Measurements from ENCODE around the gene MAP3K1.
"Not testable (repeated sequence)": the region's sequence is repeated elsewhere in the genome, so short reads cannot be mapped to it uniquely, and the experiment has no call there.

MAP3K1 gene

GRCh38 chr5:56814963-56815657 lies at the start of gene MAP3K1:
MAP3K1 (plus strand) TSS chr5:56815549; CDS start chr5:56815574, 25 bp downstream.
- TF ChIP-seq CTCF (conservative IDR thresholded peaks at IDR 0.05) = peak; percentile 7; the same call in 1 of the 2 replicates
- H3K27ac ChIP-seq = peak within 1 kb of the TSS; percentile 90

DNA sequence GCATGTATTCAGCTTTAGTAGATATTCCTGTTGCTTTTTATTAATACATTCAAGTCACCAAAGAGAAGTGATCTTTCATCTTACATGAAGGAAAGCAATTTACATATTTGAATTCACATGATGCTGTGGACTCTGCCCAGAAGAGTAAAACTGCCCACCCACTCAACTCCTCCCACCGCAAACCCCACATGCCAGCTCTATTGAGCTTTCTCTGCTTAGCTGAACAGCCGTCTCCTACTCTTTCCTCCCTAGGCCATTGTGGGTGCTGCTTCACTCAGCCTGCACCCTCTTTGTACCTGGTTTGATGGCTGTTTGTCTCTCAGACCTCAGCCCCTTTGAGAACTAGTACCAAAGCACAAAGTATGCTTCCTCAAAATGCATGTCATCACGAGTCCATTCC lies 48.4 kb upstream of the MAP3K1 start:
- H3K27ac ChIP-seq = no peak overlapping the region

DNA sequence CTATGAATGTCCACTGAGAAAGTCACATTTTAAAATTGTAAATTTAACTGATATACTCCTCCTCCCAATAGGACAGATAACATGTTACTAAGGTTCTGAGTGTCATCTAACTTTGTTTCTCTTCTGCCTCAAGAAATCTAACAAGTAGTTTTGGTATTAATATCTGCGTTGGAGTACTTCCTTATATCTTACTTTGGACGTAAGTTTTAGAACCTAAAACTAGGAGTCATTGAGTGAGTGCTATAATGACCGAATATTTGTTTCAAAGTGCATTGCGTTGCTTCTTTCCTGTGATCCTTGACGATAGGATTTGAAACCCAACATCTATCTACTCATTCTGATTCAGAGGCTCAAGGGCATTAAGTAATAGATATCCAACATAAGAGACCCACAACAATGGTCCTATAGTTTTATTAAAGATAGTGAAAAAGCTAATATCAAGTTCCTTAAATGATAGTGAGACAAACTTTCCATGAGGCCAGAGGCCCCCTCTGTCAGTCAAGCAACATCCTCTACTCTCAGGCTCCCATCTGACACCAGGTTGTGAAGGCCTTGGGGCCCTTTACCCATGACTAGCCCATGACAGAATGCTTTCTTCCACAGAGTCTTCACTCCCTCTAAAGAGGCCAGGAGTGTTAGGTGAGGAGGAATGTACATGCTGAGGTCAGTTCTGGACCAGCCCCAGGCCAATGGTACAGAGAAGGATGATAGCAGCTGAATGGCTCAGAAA lies 45.3 kb upstream of the MAP3K1 start:
- no peak for TF ChIP-seq CTCF (conservative IDR thresholded peaks at IDR 0.05)
- H3K27ac ChIP-seq = no peak overlapping the region

More for the DNA sequence above, 48.4 kb upstream of the MAP3K1 start:
- TF ChIP-seq CTCF (conservative IDR thresholded peaks at IDR 0.05) = no peak

DNA sequence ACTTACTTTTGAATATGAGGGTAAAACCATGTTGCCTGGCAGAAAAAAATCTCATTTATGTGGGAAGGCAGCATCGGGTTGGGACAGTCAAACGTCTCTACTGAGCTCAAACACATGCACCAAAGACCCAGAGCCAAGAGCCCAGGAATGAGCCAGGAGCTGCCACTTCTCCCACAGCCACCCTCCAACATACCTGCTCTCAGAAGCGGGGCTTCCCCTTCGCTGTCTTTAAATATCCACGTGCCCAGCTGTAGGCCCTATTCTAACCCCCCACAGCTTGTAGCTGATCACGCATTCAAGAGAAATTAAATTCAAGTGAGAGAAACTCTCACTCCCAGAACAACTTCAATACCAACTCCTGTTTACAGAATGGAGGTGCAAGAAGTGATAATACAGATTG lies 42.6 kb upstream of the MAP3K1 start:
- H3K27ac ChIP-seq = no peak overlapping the region
- no peak for TF ChIP-seq CTCF (conservative IDR thresholded peaks at IDR 0.05)

- TF ChIP-seq CTCF (conservative IDR thresholded peaks at IDR 0.05) = no peak
Measured at GRCh38 chr5:56774957-56775356, 40.4 kb upstream of the MAP3K1 start.

GRCh38 chr5:56776212-56776846 lies 39.0 kb upstream of the MAP3K1 start:
- H3K27ac ChIP-seq = not testable (repeated sequence)

More at GRCh38 chr5:56774957-56775356, 40.4 kb upstream of the MAP3K1 start:
- H3K27ac ChIP-seq = no peak overlapping the region

DNA sequence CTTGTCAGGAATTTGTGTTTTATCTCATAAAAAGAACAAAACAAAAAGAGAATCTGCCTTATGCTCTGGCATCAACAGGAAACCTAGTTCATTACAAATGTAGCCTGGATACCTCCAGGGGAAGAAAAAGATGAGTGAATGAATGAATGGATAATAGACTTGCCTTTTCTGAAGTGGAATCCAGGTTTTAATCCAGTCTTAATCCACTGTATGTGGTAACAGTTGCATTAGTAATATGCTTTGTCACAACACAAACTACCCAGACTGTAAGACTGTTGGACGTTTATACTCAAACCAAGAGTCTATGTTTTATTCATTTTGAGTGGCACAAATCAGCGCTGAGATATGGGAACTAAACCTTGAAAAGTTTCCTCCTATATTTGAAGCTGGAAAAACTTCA lies 32.1 kb upstream of the MAP3K1 start:
- no peak overlapping the region for H3K27ac ChIP-seq
- TF ChIP-seq CTCF (conservative IDR thresholded peaks at IDR 0.05) = no peak
